Sigmoid colon (tissue), 7 donors: ENCODE results near the gene NT5M. TPM values are rescaled to one million over a fixed set of nuclear protein-coding genes. Genes with fewer than 3 reads are reported as not detected.

Source experiments
- DNase-seq: peaks from one replicate; pipeline ENCODE4 v3.0.0-alpha.2; 2019
- H3K27ac ChIP-seq, 4 donors: fragments of 200-600 bp; sonication (generic); one replicate each; pipeline ENCODE4 v1.5.1; 2016 to 2019; ENCODE audit warnings: mild to moderate bottlenecking in 1 of 4
- H3K27me3 ChIP-seq, 3 donors: fragments of 200-600 bp; sonication (generic); one replicate each; pipeline ENCODE4 v1.5.1; 2019; ENCODE audit warnings: mild to moderate bottlenecking in 1 of 3
- H3K36me3 ChIP-seq, 4 donors: fragments of 200-600 bp; sonication (generic); one replicate each; pipeline ENCODE4 v1.5.1; 2016 to 2019
- H3K4me1 ChIP-seq, 4 donors: fragments of 200-600 bp; sonication (generic); one replicate each; pipeline ENCODE4 v1.5.1; 2017 to 2019
- H3K4me3 ChIP-seq, 4 donors: fragments of 200-600 bp; sonication (generic); one replicate each; pipeline ENCODE4 v1.5.1; 2017 to 2019; ENCODE audit warnings: mild to moderate bottlenecking in 2 of 4, moderate library complexity in 1 of 4
- H3K9me3 ChIP-seq, 4 donors: fragments of 200-600 bp in 3 of 4; sonication (generic) in 3 of 4; one replicate each; pipeline versions ENCODE4 v1.5.1 to v1.6.1; 2013 to 2019
- EP300 ChIP-seq, 4 donors: sonication (generic); formaldehyde crosslinking; IDR thresholded peaks; one replicate each; pipeline ENCODE4 v1.6.1; 2017; ENCODE audit warnings: antibody characterized with exemption in 4 of 4
- POLR2A ChIP-seq, 2 donors: fragments of 450-650 bp; IDR thresholded peaks; one replicate each; pipeline ENCODE4 v1.6.1; 2016; ENCODE audit warnings: antibody characterized with exemption in 2 of 2, mild to moderate bottlenecking in 2 of 2, moderate library complexity in 2 of 2
- POLR2AphosphoS5 ChIP-seq, 4 donors: sonication (generic); formaldehyde crosslinking; IDR thresholded peaks; one replicate each; pipeline ENCODE4 v1.6.1; 2017; ENCODE audit warnings: antibody characterized with exemption in 4 of 4
- WGBS, 2 donors: extraction: QIAGEN DNeasy Blood & Tissue Kit; methylation state at CpG; one replicate each; pipeline ENCODE4 v1.1.7; 2013; 5-methylcytosine and 5-hydroxymethylcytosine counted together
- intact Hi-C: fragments of 100-400 bp; cut with DNase I; formaldehyde crosslinking; loops from one replicate; pipeline ENCODE4 v1.15.1; 2023
- polyA plus RNA-seq, 3 donors: library from polyadenylated mRNA; stranded (reverse); fragments of 200-250 nt; gene quantifications; one replicate each; pipeline ENCODE4 v1.2.3, GENCODE V29; 2013
- total RNA-seq, 4 donors: library from RNA; depleted of rRNA; stranded (reverse); fragments of >200 nt; gene quantifications; one replicate each; pipeline ENCODE4 v1.1.0, GENCODE V29; 2016
- TF ChIP-seq, protein P1 (sequence below), 4 experiments: fragments of 450-650 bp in 3 of 4; fragments of 200-600 bp in 1 of 4; IDR thresholded peaks; one replicate each; pipeline ENCODE4 v1.5.1; 2016 to 2019; ENCODE audit warnings: antibody characterized with exemption in 4 of 4, mild to moderate bottlenecking in 3 of 4, moderate library complexity in 2 of 4
- donor health status: healthy with polysubstance abuse.
- donor health status: Bipolar disorder and iron deficiency.
- donor health status: healthy.

NT5M gene
- total and polyA plus RNA-seq, 7 donors, result 0.92 to 5.8 (median 4.3) TPM

DNA sequence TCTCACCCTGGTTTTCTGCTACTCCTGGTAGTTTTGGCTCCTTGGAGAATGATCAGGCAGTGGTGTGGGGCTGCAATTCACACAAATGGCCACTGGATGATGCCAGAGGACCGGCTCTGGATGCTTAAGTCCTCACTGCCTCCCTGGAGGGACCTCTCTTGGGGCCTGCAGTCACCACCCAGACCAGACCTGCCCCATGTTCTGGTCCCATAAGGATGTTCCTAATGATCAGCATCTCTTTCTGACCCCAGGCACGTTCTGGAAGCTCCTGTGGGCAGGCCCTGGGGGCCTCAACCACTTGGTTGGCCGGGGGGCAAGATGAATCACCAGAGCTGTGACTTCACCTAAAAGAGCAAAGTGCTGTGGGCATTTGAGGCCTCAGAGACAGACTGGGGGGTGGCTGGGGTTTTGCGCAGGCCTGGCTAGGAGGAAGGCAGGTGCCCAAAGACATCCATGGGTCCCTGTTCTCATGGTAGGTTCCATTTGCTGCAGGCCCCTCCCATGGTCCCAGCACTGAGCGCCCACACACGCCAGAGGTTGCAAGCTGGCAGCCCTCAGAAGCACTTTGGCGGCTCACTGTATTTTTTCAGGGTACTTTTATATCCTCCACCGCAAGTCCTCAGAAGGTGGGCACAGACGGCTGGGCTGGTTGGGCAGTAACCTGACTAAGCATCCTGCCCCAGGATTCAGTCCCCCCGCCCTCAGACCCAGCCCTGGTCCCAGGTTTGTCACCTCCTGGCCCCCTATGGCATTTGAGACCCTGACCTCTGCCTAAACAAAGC, 53.2 kb downstream of the NT5M start:
- peak; percentile 81 for DNase-seq
- 66 to 72% methylated on average over 10 of the region's 10 CpGs for WGBS, 2 donors
- intact Hi-C loops, result loop anchor here (1.0 to 2.0 kb wide), 2 partner anchors 212 to 286 kb away; no protein-coding TSS in a partner anchor

DNA sequence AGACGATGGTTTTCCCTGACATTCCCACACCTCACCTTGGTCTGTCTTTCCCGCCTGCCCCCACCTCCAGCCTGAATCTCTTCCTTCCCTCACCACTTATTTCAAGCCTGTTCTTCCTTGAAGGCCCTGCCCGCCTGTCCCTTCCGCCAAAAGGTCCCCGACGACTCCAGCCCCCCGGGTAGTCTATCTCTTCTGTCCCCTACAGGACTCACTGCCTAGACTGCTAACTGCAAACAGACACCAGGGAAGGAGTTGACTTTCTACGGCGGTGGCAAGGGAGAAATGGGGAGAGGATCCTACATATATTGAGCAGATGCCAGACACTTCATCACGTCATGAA, 53.7 kb downstream of the NT5M start:
- Histone ChIP-seq H3K9me3 (peaks cover 0 to 5% (median 0%) of the 10 kb centered on the region in 4 donors), H3K27ac (no peak overlapping the region), H3K4me3 (no peak overlapping the region), H3K4me1 (peaks cover 0 to 7% (median 4%) of the 10 kb centered on the region in 4 donors), H3K27me3 (peaks cover 0 to 9% (median 6%) of the 10 kb centered on the region in 3 donors), H3K36me3 (no peaks in the 10 kb centered on the region)
- no peak for DNase-seq
- intact Hi-C loops, result loop anchor here (1.0 to 2.0 kb wide), 2 partner anchors 212 to 285 kb away; no protein-coding TSS in a partner anchor
- 94 to 95% methylated on average over 10 of the region's 10 CpGs for WGBS, 2 donors
- TF ChIP-seq POLR2A (IDR thresholded peaks at IDR 0.05) (no peak), POLR2AphosphoS5 (IDR thresholded peaks at IDR 0.05) (no peak), EP300 (IDR thresholded peaks at IDR 0.05) (no peak)
- TF ChIP-seq, protein P1, sequence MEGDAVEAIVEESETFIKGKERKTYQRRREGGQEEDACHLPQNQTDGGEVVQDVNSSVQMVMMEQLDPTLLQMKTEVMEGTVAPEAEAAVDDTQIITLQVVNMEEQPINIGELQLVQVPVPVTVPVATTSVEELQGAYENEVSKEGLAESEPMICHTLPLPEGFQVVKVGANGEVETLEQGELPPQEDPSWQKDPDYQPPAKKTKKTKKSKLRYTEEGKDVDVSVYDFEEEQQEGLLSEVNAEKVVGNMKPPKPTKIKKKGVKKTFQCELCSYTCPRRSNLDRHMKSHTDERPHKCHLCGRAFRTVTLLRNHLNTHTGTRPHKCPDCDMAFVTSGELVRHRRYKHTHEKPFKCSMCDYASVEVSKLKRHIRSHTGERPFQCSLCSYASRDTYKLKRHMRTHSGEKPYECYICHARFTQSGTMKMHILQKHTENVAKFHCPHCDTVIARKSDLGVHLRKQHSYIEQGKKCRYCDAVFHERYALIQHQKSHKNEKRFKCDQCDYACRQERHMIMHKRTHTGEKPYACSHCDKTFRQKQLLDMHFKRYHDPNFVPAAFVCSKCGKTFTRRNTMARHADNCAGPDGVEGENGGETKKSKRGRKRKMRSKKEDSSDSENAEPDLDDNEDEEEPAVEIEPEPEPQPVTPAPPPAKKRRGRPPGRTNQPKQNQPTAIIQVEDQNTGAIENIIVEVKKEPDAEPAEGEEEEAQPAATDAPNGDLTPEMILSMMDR (IDR thresholded peaks at IDR 0.05), result no peak

More for the DNA sequence above, 53.2 kb downstream of the NT5M start:
- no peak overlapping the region for H3K4me3 ChIP-seq
- H3K27ac ChIP-seq, result no peak overlapping the region
- H3K9me3 ChIP-seq, result peaks cover 0 to 5% (median 0%) of the 10 kb centered on the region in 4 donors
- no peaks in the 10 kb centered on the region for H3K36me3 ChIP-seq
- peaks cover 0 to 7% (median 4%) of the 10 kb centered on the region in 4 donors for H3K4me1 ChIP-seq
- peaks cover 0 to 13% (median 7%) of the 10 kb centered on the region in 3 donors for H3K27me3 ChIP-seq
- TF ChIP-seq POLR2A (IDR thresholded peaks at IDR 0.05), result no peak
- TF ChIP-seq EP300 (IDR thresholded peaks at IDR 0.05), result no peak
- TF ChIP-seq, protein P1 (IDR thresholded peaks at IDR 0.05), result peak; percentile 89 to 99 (median 98)
- no peak for TF ChIP-seq POLR2AphosphoS5 (IDR thresholded peaks at IDR 0.05)

DNA sequence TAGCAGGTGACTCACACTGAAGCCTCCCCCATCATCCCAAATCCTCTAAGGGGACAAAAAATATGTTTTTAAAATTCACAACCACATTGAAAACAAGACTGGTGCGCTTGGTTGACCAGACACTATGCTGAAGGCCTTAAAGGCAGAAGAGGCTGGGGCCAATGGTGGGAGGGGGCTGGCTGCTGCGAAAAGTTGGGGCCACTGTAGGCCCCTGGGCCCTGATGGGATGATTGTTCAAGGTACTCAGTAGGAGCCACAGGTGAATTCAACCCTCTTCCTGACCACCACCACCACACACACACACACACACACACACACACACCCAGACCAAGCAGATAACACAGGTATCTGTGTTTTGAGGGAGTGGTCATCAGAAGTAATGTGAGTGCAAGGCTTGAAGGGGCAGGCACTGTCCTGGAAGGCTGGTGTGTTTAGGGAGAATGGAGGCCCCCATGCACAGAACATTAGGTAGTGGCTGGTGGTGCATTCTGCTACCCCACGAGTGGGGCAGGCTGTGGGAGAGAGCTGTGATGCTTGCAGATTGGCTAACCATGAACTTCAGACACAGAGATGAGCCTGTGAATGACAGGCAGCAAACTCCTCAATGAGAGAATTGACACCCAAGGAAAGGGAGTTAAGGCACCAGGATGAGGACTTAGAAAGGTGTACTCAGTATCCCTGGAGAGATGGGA, 55.0 kb downstream of the NT5M start:
- no peak for DNase-seq
- intact Hi-C loops, result no loop called here
- H3K4me1 ChIP-seq, result peaks cover 0 to 7% (median 4%) of the 10 kb centered on the region in 4 donors
- 66 to 70% methylated on average over 3 of the region's 3 CpGs for WGBS, 2 donors
- peaks cover 0 to 10% (median 0%) of the 10 kb centered on the region in 3 donors for H3K27me3 ChIP-seq
- no peak overlapping the region for H3K27ac ChIP-seq
- TF ChIP-seq, protein P1 (IDR thresholded peaks at IDR 0.05), result no peak
- TF ChIP-seq POLR2A (IDR thresholded peaks at IDR 0.05), result no peak
- TF ChIP-seq POLR2AphosphoS5 (IDR thresholded peaks at IDR 0.05), result no peak
- no peak for TF ChIP-seq EP300 (IDR thresholded peaks at IDR 0.05)
- peaks cover 0 to 5% (median 0%) of the 10 kb centered on the region in 4 donors for H3K9me3 ChIP-seq
- no peaks in the 10 kb centered on the region for H3K36me3 ChIP-seq
- H3K4me3 ChIP-seq, result no peak overlapping the region

DNA sequence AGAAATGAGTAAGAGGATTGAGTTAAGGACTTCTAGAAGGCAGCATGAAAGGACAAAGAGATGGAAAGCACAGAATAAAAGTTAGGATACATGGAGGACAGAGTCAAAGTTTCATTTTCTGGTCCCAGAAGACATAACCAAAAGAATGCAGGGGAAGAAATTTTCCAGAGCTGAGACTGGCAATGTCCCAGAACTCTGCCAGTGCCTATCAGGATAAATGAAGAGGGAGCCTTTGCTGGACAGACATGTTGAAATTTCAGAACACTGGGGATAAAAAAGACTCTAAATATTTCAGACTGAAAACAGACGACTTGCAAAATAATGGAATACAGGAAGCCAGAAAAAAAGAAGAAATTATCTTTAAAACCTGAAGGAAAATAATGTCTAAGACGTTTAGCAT, 55.7 kb downstream of the NT5M start:
- peaks cover 0 to 7% (median 4%) of the 10 kb centered on the region in 4 donors for H3K4me1 ChIP-seq
- WGBS, 2 donors, result 58 to 72% methylated on average over 2 of the region's 2 CpGs
- peaks cover 0 to 11% (median 0%) of the 10 kb centered on the region in 3 donors for H3K27me3 ChIP-seq
- no peak for TF ChIP-seq POLR2AphosphoS5 (IDR thresholded peaks at IDR 0.05)
- TF ChIP-seq, protein P1 (IDR thresholded peaks at IDR 0.05), result no peak
- intact Hi-C loops, result no loop called here
- peaks cover 0 to 5% (median 0%) of the 10 kb centered on the region in 4 donors for H3K9me3 ChIP-seq
- DNase-seq, result no peak
- H3K36me3 ChIP-seq, result no peaks in the 10 kb centered on the region
- no peak overlapping the region for H3K4me3 ChIP-seq
- H3K27ac ChIP-seq, result no peak overlapping the region
